Neutrophil (primary cell): Measurements from ENCODE around the gene TEKT3.

Experiments used
- H3K27ac ChIP-seq: fragments of 200-600 bp; sonication (generic); 2 replicates; pipeline ENCODE4 v1.5.1; 2016; ENCODE audit warnings: mild to moderate bottlenecking, moderate library complexity
- H3K27me3 ChIP-seq: fragments of 200-600 bp; sonication (generic); 2 replicates; pipeline ENCODE4 v1.6.0; 2016; ENCODE audit warnings: mild to moderate bottlenecking
- H3K36me3 ChIP-seq: fragments of 200-600 bp; sonication (generic); 2 replicates; pipeline ENCODE4 v1.5.1; 2017
- H3K4me1 ChIP-seq, 2 experiments: fragments of 200-600 bp in 1 of 2; sonication (generic) in 1 of 2; 1 replicate in 1 of 2; 2 replicates in 1 of 2; pipeline versions ENCODE4 v1.5.1 to v1.6.1; 2013 to 2016; ENCODE audit warnings: low read depth in 1 of 2, low read length in 1 of 2, mild to moderate bottlenecking in 1 of 2, moderate library complexity in 1 of 2; ENCODE audit not compliant: control insufficient read depth in 1 of 2, insufficient read depth in 1 of 2
- H3K4me3 ChIP-seq, 2 experiments: fragments of 200-600 bp in 1 of 2; sonication (generic) in 1 of 2; 1 replicate in 1 of 2; 2 replicates in 1 of 2; pipeline ENCODE4 v1.5.1; 2013 to 2016; ENCODE audit warnings: low read depth in 1 of 2, low read length in 1 of 2, mild to moderate bottlenecking in 1 of 2, moderate library complexity in 1 of 2
- H3K9me3 ChIP-seq: fragments of 200-600 bp; sonication (generic); 2 replicates; pipeline ENCODE4 v1.5.1; 2016
- CTCF ChIP-seq: fragments of 200-600 bp; sonication (generic); IDR thresholded peaks from 2 replicates; pipeline ENCODE4 v1.5.1; 2016; ENCODE audit warnings: antibody characterized with exemption

Gene TEKT3

GRCh38 chr17:15341385-15341849, at the start of gene TEKT3:
TEKT3 (minus strand) TSS chr17:15341597; CDS start chr17:15331585, 10,012 bp downstream.
- TF ChIP-seq CTCF = no peak
- peaks cover 89% of the 10 kb centered on the region for H3K27me3 ChIP-seq
- H3K9me3 ChIP-seq = no peaks in the 10 kb centered on the region
- H3K4me1 ChIP-seq = no peaks in the 10 kb centered on the region
- H3K4me3 ChIP-seq = no peak within 1 kb of the TSS
- H3K27ac ChIP-seq = no peak within 1 kb of the TSS
- no peaks in the 10 kb centered on the region for H3K36me3 ChIP-seq

GRCh38 chr17:15388356-15389041, 47.1 kb upstream of the TEKT3 start:
- Histone ChIP-seq H3K27ac (no peak overlapping the region), H3K36me3 (no peaks in the 10 kb centered on the region), H3K27me3 (peaks cover 17% of the 10 kb centered on the region), H3K9me3 (no peaks in the 10 kb centered on the region), H3K4me3 (no peak overlapping the region), H3K4me1 (no peaks in the 10 kb centered on the region)
- TF ChIP-seq CTCF = no peak

GRCh38 chr17:15386083-15386482, 44.7 kb upstream of the TEKT3 start:
- Histone ChIP-seq H3K36me3 (no peaks in the 10 kb centered on the region), H3K4me1 (no peaks in the 10 kb centered on the region), H3K27me3 (peaks cover 23% of the 10 kb centered on the region), H3K9me3 (no peaks in the 10 kb centered on the region), H3K4me3 (no peak overlapping the region), H3K27ac (no peak overlapping the region)
- TF ChIP-seq CTCF = no peak

- no peak overlapping the region for H3K27ac ChIP-seq
- no peak overlapping the region for H3K4me3 ChIP-seq
- H3K4me1 ChIP-seq = no peaks in the 10 kb centered on the region
- no peak for TF ChIP-seq CTCF
- no peaks in the 10 kb centered on the region for H3K36me3 ChIP-seq
- no peaks in the 10 kb centered on the region for H3K9me3 ChIP-seq
- peaks cover 23% of the 10 kb centered on the region for H3K27me3 ChIP-seq
Measured at GRCh38 chr17:15385305-15385704, 43.9 kb upstream of the TEKT3 start.

- Histone ChIP-seq H3K9me3 (no peaks in the 10 kb centered on the region), H3K4me3 (no peak overlapping the region), H3K27ac (no peak overlapping the region), H3K36me3 (no peaks in the 10 kb centered on the region), H3K4me1 (no peaks in the 10 kb centered on the region), H3K27me3 (peaks cover 23% of the 10 kb centered on the region)
- TF ChIP-seq CTCF = no peak
Measured at GRCh38 chr17:15384142-15384787, 42.9 kb upstream of the TEKT3 start.
